ENCODE measurements around the gene TTC6.

GRCh38 chr14:37642125-37642524 is 46.7 kb downstream of the TTC6 start:
- TF ChIP-seq CTCF (conservative IDR thresholded peaks at IDR 0.05) = no peak
- TF ChIP-seq EZH2 (IDR thresholded peaks at IDR 0.05; ENCODE audit: low read depth) = no peak

Measured in PC-9 (cell line).